HL-60 (cell line): Measurements from ENCODE around the gene RNF130.

Source experiments
- DNase-seq, 2 experiments: peaks; one replicate each; pipeline ENCODE4 v3.0.0-alpha.2; 2010 to 2020; ENCODE audit warnings: low read depth in 1 of 2, low spot score in 1 of 2
- H3K27ac ChIP-seq: fragments of 250-450 bp; sonication (Bioruptor Pico); replicated peaks from 2 replicates; pipeline ENCODE4 v1.5.1; 2020; ENCODE audit warnings: mild to moderate bottlenecking, moderate library complexity
- H3K27me3 ChIP-seq: fragments of 250-450 bp; sonication (Bioruptor Pico); 2 replicates; pipeline ENCODE4 v1.5.1; 2021; ENCODE audit warnings: mild to moderate bottlenecking, moderate library complexity; ENCODE audit not compliant: insufficient read depth, poor library complexity, severe bottlenecking
- H3K4me3 ChIP-seq: replicated peaks from 2 replicates; pipeline ENCODE4 v1.5.1; 2011; ENCODE audit warnings: mild to moderate bottlenecking, control low read depth, low read length; ENCODE audit not compliant: insufficient read depth
- GABPA ChIP-seq: IDR thresholded peaks from 2 replicates; pipeline ENCODE4 v1.6.1; 2012; ENCODE audit warnings: low read depth
- POLR2AphosphoS5 ChIP-seq: IDR thresholded peaks from 2 replicates; pipeline ENCODE4 v1.6.1; 2012; ENCODE audit warnings: low read depth
- SPI1 ChIP-seq: IDR thresholded peaks from 2 replicates; pipeline ENCODE4 v1.6.1; 2012; ENCODE audit warnings: low read depth, mild to moderate bottlenecking, borderline replicate concordance
- TF ChIP-seq, protein P1 (sequence below): IDR thresholded peaks from one replicate; pipeline ENCODE4 v1.5.1; 2011; ENCODE audit warnings: low read length, control low read depth, inconsistent platforms; ENCODE audit not compliant: insufficient read depth
- TF ChIP-seq, protein P2 (sequence below): IDR thresholded peaks from 2 replicates; pipeline ENCODE4 v1.6.1; 2012; ENCODE audit warnings: low read depth; ENCODE audit not compliant: insufficient replicate concordance

The RNF130 gene

GRCh38 chr5:179975713-179976134 lies 95.8 kb downstream of the RNF130 start:
- no peak overlapping the region for H3K27ac ChIP-seq
- H3K4me3 ChIP-seq, result no peak overlapping the region
- no peak for TF ChIP-seq SPI1
- no peak for TF ChIP-seq POLR2AphosphoS5
- TF ChIP-seq, protein P1, sequence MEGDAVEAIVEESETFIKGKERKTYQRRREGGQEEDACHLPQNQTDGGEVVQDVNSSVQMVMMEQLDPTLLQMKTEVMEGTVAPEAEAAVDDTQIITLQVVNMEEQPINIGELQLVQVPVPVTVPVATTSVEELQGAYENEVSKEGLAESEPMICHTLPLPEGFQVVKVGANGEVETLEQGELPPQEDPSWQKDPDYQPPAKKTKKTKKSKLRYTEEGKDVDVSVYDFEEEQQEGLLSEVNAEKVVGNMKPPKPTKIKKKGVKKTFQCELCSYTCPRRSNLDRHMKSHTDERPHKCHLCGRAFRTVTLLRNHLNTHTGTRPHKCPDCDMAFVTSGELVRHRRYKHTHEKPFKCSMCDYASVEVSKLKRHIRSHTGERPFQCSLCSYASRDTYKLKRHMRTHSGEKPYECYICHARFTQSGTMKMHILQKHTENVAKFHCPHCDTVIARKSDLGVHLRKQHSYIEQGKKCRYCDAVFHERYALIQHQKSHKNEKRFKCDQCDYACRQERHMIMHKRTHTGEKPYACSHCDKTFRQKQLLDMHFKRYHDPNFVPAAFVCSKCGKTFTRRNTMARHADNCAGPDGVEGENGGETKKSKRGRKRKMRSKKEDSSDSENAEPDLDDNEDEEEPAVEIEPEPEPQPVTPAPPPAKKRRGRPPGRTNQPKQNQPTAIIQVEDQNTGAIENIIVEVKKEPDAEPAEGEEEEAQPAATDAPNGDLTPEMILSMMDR, result no peak
- no peak for TF ChIP-seq GABPA
- TF ChIP-seq, protein P2, sequence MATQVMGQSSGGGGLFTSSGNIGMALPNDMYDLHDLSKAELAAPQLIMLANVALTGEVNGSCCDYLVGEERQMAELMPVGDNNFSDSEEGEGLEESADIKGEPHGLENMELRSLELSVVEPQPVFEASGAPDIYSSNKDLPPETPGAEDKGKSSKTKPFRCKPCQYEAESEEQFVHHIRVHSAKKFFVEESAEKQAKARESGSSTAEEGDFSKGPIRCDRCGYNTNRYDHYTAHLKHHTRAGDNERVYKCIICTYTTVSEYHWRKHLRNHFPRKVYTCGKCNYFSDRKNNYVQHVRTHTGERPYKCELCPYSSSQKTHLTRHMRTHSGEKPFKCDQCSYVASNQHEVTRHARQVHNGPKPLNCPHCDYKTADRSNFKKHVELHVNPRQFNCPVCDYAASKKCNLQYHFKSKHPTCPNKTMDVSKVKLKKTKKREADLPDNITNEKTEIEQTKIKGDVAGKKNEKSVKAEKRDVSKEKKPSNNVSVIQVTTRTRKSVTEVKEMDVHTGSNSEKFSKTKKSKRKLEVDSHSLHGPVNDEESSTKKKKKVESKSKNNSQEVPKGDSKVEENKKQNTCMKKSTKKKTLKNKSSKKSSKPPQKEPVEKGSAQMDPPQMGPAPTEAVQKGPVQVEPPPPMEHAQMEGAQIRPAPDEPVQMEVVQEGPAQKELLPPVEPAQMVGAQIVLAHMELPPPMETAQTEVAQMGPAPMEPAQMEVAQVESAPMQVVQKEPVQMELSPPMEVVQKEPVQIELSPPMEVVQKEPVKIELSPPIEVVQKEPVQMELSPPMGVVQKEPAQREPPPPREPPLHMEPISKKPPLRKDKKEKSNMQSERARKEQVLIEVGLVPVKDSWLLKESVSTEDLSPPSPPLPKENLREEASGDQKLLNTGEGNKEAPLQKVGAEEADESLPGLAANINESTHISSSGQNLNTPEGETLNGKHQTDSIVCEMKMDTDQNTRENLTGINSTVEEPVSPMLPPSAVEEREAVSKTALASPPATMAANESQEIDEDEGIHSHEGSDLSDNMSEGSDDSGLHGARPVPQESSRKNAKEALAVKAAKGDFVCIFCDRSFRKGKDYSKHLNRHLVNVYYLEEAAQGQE, result no peak
- no peak for DNase-seq
- H3K27me3 ChIP-seq, result no peaks in the 10 kb centered on the region

DNA sequence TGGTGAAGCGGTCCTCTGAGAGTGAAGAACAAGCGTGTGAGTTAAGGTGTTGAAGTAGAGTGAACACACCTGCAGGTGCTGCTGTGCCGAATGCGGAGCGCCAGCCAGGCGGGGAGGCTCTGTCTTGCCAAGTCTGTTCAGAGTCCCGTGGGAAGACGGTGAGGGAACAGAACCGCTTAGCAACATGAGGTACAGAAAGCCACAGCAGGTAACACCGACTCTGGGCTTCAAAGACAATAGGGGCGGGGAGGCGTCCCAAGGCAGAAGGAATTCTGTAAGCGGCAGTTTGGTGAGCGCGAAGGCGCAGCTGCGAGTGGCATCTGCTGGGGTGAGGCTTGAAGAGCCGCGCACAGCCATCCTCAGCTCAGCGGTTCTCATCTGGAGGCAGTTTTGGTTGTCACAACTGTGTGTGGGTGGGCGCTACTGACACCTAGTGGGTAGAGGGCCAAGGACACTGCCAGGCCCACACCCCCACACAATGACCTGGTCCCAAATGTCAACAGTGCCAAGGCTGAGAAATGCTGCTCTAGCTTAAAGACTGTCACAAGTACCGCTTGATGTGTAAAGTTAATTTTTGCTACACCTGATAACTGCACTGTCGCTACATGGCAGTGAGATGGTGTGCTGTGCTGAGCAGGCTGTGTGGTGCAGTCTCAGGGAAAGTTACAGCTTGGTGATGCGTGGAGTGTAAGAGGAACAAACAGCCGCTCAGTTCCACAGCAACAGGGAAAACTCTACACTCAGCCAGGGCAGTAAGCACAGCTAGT lies 96.4 kb downstream of the RNF130 start:
- TF ChIP-seq POLR2AphosphoS5, result no peak
- TF ChIP-seq, protein P2, result no peak
- TF ChIP-seq, protein P1, result peak; percentile 53
- H3K27ac ChIP-seq, result no peak overlapping the region
- no peak overlapping the region for H3K4me3 ChIP-seq
- peak; percentile 11 to 70 for DNase-seq
- no peaks in the 10 kb centered on the region for H3K27me3 ChIP-seq

GRCh38 chr5:179974246-179974945 lies 97.2 kb downstream of the RNF130 start:
- DNase-seq, result no peak
- H3K4me3 ChIP-seq, result no peak overlapping the region
- TF ChIP-seq SPI1, result no peak
- TF ChIP-seq, protein P1, result no peak
- no peak for TF ChIP-seq GABPA
- TF ChIP-seq, protein P2, result no peak
- no peak for TF ChIP-seq POLR2AphosphoS5
- no peak overlapping the region for H3K27ac ChIP-seq
- H3K27me3 ChIP-seq, result no peaks in the 10 kb centered on the region
